Urothelium cell line (cell line): ENCODE results near the gene TFR2.

Source experiments
- DNase-seq: peaks from one replicate; pipeline ENCODE4 v3.0.0; 2011; ENCODE audit warnings: low spot score, mixed read lengths
- FAIRE-seq: peaks from 2 replicates; lab custom pipeline; 2011; peaks lifted over from hg19 to GRCh38; lab: Jason Lieb, UNC

TFR2 gene

DNA sequence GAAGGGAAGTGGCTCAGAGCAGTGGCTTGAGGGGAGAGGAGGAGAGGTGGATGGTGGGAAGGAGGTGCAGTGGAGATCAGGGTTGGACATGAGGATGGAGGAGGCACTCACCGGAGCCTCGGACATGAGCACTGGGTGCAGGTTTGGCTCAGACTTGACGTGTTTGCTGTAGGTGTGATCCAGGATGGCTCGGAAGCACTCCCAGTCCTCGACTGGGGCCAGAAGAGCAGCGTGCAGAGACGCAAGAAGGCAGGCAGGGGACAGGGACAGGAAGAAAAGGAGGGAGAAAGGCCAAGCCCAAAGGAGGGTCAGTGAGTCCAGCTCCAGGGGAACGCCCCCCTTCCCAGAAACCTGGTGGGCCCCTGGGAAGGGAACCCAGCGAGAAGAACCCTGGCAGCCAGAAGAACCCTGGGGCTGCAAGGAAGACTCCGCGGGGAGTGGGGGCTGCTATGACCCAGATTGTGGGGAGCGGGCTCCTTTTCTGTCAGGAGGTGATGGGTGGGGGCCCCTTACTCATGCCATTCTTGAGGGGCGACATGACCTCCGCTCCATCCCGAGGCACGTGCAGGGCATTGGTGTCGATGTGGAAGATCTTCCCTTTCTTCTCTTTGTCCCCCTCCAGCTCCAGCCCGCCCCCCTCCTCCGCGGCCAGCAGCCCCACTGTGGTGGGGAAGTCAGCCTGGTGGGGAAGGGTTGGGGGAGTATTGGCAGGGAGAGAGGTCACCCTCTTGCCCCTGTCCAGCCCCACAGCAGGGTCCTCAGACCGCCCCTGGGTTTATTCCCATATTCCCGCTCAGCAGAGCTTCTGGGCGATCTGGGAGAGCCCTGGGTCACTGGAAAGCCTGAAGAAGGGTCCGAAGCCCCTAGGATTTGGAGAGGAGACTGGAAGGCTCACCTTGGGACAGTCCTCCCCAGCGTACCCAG lies 13.8 kb upstream of the TFR2 start:
- FAIRE-seq (no peak), DNase-seq (no peak)

DNA sequence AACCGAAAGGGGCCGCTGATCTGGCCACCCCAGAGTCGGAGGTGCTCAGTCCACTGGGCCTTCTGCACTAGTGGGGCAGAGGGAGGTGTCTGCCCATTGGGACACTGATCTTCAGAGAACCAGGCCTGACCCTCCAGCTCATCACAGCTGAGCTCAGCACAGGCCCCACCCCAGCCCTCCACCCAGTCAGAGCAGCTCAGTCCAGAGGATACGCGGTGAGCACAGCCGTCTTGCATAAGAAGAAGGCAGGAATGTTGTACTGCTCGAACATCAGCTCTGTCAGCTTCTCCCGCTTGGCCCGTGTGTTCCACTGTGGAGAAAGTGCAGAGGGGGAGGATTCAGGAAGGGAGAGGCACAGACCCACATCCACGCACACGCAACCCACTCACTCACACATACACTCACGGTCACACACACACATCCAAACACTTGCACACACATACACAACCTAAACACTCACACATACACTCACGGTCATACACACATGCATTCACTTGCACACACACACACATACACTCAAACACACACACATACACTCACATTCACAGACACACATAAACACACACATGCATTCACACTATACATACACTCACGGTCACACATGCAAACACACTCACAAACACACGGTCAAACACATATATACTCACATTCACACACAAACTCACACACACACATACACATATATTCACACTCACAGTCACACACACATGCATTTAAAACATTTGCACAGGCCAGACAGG lies 8.6 kb upstream of the TFR2 start:
- DNase-seq (no peak), FAIRE-seq (peak; percentile 98)

DNA sequence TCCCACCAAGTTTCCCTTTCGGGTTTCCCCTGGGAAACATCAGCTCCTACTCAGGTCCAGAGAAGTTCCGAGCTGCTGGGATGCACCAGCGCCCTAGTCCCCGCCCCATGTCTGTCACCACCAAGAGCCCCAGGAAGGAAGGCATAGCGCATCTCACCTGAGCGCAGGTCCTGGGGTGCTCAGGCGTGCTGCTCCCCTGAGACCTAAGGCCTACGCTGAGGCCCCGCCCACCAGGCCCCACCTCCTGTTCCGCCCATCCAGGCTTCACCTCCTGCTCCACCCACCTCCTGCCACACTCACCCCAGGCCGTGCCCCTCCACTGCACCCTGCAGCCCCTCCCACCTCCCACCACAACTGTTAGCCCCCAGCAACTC lies 1.2 kb upstream of the TFR2 start:
- DNase-seq (no peak), FAIRE-seq (no peak)

DNA sequence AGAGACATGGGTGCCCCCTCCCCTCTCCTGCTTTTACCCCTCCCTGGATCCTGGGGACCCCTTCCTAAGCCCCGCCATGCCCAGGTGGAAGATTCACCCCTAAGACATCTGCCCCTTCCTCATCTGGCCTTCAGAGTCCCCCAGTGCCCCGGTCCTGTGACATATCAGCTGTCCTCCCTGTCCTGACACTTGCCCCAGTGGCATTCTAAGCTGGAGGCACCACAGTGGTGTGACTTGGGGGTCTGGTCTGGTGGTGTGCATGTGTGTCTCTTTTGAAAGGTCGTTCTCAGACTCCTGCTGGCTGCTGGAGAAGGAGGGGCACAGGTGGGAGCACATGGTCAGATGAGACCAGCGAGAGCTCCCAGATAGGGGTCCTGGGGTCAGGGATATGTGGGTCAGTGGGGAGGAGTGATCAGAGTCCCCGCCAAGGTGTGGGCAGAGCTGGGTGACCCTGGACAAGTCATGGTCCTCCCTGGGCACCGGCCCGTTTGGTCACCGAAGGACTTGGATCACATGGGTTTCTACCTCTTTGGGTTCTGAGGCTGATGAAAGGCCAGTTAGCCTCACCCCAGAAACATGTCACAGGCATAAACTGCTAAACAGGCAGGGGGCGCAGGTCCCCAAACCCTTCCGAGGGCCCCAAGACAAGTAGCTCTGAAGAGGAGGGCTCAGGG lies 645 bp upstream of the TFR2 start:
- no peak for FAIRE-seq
- DNase-seq, result no peak

DNA sequence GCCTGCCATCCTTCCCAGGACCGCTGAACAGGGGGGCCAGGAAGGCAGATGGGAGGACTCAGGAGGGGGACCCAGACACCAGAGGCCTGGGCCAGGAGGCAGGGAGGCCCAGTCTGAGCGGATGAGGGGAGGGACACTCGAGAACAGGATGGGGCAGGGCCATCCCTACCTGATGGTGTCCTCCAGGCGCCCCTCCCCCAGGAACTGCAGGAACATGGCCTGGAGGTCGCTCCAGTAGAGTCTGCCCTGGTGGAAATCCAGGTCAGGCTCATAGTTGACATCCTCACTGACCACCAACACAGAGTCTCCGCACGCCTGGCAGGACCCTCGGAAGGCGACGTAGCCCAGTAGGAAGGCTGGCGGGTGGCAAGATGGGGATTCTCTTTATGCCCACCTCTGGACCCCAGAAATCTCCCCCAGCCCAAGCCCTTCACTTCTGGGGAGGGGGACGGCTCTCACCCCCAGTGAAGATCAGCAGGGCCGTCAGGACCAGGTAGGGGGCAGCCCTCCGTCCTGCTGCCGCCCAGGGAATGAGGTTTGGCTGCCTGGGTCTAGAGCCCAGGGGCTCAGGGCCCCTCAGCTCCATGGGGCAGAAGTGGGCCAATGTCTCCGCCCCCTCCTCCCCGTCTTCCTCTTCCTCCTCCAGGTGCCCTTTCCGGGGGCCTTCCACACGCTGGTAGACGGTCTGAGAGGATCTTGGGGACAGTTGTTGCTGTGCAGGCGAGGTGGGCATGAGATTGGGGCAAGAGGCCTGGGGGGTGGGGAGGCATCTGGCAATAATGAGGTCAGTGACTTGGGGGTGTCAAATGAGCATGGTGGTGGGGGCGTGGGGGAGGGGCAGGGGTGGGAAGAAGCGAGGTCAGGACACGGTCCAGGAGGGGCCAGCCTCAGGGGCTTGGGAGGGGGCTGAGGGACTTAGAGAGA lies 573 bp downstream of the TFR2 start:
- no peak for DNase-seq
- FAIRE-seq, result no peak

DNA sequence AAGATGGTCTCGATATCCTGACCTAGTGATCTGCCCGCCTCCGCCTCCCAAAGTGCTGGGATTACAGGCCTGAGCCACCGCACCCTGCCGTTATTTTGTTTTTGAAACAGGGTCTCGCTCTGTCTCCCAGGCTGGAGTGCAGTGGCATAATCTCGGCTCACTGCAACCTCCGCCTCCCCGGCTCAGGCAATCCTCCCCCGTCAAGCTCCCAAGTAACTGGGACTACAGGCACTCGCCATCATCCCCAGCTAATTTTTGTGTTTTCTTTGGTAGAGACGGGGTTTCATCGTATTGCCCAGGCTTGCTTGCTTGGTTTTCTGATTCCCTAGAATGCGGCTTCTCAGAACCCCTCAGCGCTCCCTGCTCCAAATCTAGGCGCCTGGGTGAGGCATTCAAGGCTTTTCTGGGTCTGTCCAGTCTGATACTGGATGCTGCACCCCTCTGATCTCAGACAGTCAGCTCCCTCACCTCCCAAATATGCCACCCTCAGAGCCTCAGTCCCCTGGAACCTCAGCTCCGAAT lies 1.3 kb downstream of the TFR2 start:
- DNase-seq (no peak), FAIRE-seq (no peak)

DNA sequence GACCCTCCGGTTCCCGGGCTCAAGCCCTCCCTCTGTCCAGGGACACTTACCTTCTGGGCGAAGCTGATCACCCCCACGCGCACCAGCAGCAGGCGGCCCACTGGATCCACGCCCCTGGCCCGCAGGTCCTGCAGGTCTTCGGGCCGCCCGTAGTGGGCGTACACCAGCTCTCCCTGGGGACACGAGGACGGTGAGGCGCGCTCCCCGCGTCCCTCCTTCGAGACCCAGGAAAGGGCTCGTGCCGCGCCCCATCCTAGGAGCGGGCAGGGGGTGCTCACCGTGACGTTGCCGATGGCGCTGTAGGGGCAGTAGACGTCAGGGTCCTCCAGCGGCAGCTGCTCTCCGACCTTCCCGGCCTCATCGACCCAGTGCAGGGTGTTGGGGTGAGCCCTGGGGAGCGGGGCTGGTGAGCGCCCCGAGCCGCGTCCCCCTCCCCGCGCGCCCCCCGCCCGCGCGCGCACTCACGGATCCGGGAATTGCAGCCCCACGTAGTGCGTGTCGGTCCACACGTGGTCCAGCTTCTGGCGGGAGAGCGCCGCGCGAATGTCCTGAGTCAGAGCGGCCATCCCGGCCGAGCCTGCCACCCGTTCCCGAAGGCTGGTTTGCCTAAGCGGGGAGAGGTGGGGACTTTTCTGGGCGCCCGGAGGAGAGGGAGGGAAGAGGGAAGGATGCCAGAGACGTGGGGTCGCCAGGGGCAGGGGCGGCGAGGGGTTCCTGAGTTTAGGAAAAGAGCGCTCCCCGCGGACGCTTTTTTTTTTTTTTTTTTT lies 8.2 kb downstream of the TFR2 start:
- FAIRE-seq, result no peak
- no peak for DNase-seq

DNA sequence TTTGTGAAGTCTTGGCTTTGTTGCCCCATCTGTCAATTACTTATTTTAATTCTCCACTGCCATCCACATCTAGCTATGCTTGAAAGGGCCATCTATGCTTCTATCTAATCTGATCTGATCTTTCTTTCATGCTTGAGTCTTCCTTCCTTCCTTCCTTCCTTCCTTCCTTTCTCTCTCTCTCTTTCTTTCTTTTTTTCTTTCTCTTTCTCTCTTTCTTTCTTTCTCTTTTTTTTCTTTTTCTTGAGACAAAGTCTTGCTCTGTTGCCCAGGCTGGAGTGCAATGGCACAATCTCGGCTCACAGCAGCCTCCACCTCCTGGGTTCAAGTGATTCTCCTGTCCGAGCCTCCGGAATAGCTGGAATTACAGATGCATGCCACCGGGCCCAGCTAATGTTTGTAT lies 11.3 kb downstream of the TFR2 start:
- DNase-seq (no peak), FAIRE-seq (no peak)

DNA sequence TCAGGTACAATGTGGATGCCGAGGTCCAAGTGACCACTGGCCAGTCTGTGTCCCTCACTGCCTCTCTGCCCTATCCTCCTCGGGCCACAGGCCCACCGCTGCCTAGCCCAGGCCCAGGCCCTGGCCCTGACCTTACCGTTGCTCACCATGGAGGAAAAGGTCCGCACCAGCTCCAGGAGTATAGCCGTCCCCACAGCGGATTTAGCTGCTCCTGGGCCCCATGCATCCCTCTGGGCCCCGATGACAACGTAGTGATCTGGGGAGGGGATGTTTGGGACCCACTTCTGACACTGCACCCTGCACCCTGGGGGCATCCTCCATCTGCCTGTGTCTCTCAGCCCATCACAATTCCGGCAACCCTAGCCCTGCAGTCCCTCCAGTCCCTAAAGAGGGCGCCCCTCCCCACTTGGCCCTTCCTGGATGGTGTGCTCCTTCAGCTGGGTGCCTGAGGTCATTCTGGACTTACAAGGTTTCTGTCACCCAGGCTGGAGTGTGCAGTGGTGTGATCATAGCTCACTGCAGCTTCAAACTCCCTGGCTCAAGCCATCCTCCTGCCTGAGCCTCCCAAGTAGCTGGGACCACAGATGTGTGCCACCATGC lies 12.1 kb downstream of the TFR2 start:
- DNase-seq (peak; percentile 59), FAIRE-seq (no peak)

DNA sequence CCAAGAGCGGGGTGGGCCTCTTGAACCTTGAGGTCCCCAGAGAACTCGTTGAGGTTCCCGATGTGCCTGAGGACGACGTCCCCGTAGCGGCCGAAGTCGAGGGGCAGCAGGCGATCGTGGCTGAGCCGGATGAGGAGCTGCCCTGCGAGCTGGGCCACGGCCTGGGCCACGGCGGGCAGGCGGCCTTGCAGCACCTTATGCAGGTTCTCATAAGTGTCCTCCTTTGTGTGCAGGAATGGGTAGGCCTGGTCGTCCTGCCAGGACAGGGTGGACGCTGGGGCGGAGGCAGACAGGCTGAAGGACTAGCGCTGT lies 14.2 kb downstream of the TFR2 start:
- FAIRE-seq (no peak), DNase-seq (no peak)

DNA sequence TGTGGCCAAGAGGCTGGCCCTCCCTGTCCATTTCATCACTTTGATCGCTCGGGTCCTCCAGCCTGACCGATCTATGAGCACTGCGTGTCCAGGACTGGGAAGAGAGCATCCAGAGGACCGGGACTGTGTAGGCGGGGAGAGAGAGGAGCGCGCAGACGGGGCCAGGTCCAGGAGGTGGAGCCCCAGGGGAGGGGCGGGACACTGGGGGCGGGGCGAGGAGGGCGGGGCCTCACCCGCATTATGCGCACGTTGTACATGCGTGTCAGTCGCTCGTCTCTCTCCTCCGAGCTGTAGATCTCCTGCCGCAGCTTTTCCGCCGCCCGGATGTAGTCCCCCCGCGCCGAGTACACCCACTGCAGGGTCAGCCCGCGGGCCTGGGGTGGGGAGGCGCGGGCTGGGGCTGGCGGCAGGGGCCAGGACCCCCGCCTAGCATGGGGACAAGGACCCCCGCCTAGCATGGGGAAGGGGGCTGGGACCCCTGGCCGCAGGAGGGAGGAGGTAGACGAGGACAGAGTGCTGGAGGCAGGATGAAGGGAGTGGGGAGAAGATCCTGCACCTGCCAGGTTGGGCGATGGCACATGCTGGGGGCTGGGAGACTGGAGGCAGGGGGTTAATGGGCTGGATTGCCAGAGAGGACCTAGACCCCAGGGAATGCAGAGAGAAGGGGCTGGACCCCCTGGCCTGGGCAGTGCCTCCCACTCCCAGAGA lies 14.7 kb downstream of the TFR2 start:
- FAIRE-seq (peak; percentile 73), DNase-seq (peak; percentile 98)

DNA sequence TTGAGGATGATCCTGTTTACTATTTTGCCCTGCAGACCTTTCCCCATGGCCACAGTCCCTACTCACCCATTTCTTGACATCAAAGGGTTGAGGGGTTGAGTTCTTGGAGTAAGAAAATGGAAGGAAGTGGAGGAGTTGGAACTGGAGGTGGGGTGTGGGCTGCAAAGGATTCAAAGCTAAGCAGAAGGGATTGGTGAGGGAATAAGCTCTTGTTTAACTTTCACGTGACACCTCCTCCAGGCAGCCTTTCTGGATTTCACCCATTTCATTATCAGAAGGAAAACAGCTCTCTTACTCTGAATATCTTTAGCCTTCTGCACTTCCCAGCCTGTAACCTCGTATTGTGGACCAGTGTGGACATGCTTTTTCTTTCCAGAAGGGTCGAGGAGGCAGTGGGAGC lies 15.3 kb downstream of the TFR2 start:
- FAIRE-seq, result no peak
- no peak for DNase-seq

DNA sequence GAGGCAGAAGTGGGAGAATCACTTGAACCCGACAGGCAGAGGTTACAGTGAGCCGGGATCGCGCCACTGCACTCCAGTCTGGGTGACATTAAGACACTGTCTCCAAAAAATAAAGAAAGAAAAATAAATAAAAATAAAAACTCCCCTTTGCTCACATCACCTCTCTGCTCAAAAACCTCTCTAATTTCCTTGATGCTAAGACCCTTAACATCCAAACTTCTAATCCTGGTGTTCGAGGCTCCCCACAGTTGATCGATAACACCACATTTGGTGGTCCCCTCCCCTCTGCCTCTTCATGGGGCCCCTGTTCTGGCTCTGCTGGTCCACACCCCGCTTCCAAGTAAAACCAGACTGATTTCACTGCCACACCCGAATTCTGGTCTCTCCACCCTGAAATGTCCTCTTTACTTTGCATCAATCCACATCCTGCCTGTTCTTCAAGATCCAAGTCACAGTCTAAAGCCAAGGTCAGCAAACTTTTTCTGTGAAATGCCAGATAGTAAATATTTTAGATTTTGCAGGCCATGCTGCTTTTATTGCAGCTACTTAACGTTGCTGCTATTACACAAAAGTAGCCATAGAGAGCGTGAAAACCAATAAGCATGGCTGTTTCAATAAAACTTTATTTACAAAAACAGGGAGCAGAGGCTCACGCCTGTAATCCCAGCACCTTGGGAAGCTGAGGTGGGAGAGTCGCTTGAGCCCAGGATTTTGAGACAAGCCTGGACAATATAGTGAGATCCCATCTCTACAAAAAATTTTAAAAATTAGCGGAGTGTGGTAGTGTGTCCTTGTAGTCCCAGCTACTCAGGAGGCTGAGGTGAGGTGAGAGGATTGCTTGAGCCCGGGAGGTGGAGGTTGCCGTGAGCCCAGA lies 17.2 kb downstream of the TFR2 start:
- FAIRE-seq (no peak), DNase-seq (no peak)

DNA sequence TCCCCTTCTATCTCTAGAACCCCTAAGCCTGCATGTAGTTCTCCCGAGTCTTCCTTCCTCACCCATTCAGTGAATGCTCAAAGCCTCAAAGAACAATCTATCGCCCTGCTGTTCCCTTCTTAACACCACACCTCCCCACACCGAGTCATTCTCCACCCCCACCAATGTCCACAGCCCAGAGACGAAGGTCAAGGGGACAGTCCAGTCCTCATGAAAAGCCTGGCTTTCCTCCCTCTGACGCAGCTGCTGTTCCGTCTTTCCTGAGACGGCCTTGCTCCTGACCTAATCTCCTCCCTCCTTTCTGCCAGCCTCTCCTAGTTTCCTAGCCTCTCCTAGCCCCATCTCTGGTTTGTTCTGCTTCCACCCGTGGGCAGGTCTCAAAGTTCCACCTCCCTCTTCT lies 19.8 kb downstream of the TFR2 start:
- FAIRE-seq, result no peak
- DNase-seq, result no peak

DNA sequence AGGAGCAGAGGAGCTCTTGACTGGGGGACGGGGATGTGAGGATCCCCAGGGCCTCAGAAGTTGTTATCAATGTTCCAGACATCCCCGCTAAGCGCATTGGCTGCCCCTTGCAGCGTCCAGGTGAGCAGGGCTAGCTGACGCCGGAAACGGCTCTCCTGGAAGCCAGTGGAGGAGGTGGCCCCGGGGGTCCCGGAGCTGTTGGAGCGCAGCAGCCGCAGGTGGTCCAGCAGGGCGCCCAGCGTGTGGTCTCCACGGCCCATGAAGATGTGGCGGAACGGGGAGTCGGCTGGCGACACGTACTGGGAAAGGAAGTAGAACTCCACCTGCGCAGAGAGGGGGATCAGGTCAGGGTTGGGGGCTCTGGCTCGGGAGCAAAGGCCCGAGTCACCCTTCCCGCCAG lies 20.5 kb downstream of the TFR2 start:
- FAIRE-seq, result no peak

DNA sequence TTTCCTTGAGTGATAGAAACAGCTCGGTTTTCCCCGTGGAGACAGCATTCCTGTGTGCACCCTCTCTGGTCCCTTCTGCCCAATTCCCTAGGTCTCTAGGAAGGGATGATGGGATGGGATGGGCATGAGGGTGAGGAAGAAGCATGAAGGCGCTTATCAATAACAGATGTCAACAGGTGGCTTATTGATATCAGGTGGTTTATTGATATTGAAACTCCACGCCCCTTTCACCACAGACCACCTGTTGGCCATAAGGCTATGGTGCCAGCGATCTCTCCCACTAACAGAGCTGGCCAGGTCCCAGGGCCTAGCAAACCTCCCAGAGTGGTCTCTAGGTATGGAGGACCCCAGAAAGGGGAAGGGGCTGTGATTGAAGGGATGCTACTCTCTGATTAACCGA lies 21.1 kb downstream of the TFR2 start:
- no peak for FAIRE-seq
- DNase-seq, result no peak

More for the DNA sequence above, 20.5 kb downstream of the TFR2 start:
- DNase-seq, result no peak

DNA sequence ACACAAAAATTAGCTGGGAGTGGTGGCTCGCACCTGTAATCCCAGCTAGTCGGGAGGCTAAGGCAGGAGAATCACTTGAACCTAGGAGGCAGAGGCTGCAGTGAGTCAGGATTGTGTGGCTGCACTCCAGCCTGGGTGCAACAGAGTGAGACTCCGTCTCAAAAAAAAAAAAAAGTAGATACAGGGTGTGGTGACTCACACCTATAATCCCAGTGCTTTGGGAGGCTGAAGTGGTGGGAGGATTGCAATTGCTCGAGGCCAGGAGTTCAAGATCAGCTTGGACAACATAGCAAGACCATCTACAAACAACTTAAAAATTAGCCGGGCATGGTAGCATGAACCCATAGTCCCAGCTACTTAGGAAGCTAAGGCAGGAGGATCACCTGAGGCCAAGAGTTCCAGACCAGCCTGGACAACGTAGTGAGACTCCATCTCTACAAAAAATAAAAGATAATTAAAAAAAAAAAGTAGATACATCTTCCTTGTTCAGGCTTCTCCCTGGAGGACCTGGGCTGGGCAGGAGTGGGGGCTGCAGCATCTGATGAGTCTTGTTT lies 27.0 kb downstream of the TFR2 start:
- no peak for DNase-seq
- no peak for FAIRE-seq
